GM12878 (cell line): ENCODE data around the gene SYCP3. TPM values are rescaled to one million over a fixed set of nuclear protein-coding genes. Genes with fewer than 3 reads are reported as not detected.

Source experiments
- ATAC-seq: fragments of 200-7000 bp; cut with Tn5 transposase; 3 replicates; pipeline ENCODE4 v1.9.1; 2020; ENCODE audit warnings: mild to moderate bottlenecking, moderate library complexity
- BruUV-seq: library from RNA; stranded (reverse); fragments of 400-500 nt; replicated peaks from 2 replicates; lab custom pipeline; 2021; lab: Mats Ljungman, UMichigan
- CTCF ChIA-PET: fragments of 300-600 bp; sonication (Branson Sonifier 250); formaldehyde crosslinking; extraction: SDS; loops from one replicate; lab custom pipeline; 2021; ENCODE audit warnings: inconsistent platforms; lab: Yijun Ruan, JAX
- POLR2A ChIA-PET: fragments of 350-600 bp; formaldehyde crosslinking; extraction: SDS; loops from one replicate; lab custom pipeline; 2021; ENCODE audit warnings: inconsistent platforms; lab: Charles Lee
- RAD21 ChIA-PET: fragments of 300-600 bp; sonication (Branson Sonifier 250); formaldehyde crosslinking; loops from one replicate; lab custom pipeline; 2023; ENCODE audit warnings: antibody characterized with exemption; ENCODE audit not compliant: unreplicated experiment; lab: Charles Lee
- SMC1A ChIA-PET: fragments of 300-600 bp; sonication (Branson Sonifier 250); formaldehyde crosslinking; loops from one replicate; lab custom pipeline; 2023; ENCODE audit not compliant: unreplicated experiment, uncharacterized antibody; lab: Charles Lee
- DNase-seq: peaks from one replicate; pipeline ENCODE4 v3.0.0-alpha.2; 2011; ENCODE audit warnings: low read depth, low spot score
- FAIRE-seq: peaks from 3 replicates; lab custom pipeline; 2011; peaks lifted over from hg19 to GRCh38; lab: Jason Lieb, UNC
- H2AFZ ChIP-seq: 2 replicates; pipeline ENCODE4 v1.6.0; 2011; ENCODE audit warnings: low read depth, low read length, control low read depth; ENCODE audit not compliant: control insufficient read depth
- H3K27ac ChIP-seq: 2 replicates; pipeline ENCODE4 v1.5.1; 2011; ENCODE audit warnings: control low read depth; ENCODE audit not compliant: control insufficient read depth, insufficient read depth
- H3K27me3 ChIP-seq, 2 experiments: replicated peaks in 1 of 2; 2 replicates each; pipeline versions ENCODE4 v1.6.0 to v1.6.1; 2011; ENCODE audit warnings: low read length in 1 of 2; ENCODE audit not compliant: control insufficient read depth in 2 of 2, insufficient read depth in 2 of 2
- H3K36me3 ChIP-seq, 2 experiments: 2 replicates each; pipeline ENCODE4 v1.5.1; 2011; ENCODE audit warnings: low read length in 1 of 2; ENCODE audit not compliant: control insufficient read depth in 2 of 2, insufficient read depth in 2 of 2
- H3K4me1 ChIP-seq: 2 replicates; pipeline ENCODE4 v1.6.1; 2011; ENCODE audit warnings: mild to moderate bottlenecking, low read length, moderate library complexity, mixed read lengths; ENCODE audit not compliant: control insufficient read depth, insufficient read depth
- H3K4me2 ChIP-seq: 2 replicates; pipeline ENCODE4 v1.6.0; 2011; ENCODE audit warnings: control low read depth; ENCODE audit not compliant: control insufficient read depth, insufficient read depth
- H3K4me3 ChIP-seq: fragments of 200-600 bp; sonication (generic); 2 replicates; pipeline ENCODE4 v1.5.1; 2016
- H3K79me2 ChIP-seq: 2 replicates; pipeline ENCODE4 v1.6.0; 2011; ENCODE audit warnings: low read length; ENCODE audit not compliant: control insufficient read depth, insufficient read depth
- H3K9ac ChIP-seq: 2 replicates; pipeline ENCODE4 v1.8.0; 2011; ENCODE audit warnings: low read length, control low read depth, mixed read lengths; ENCODE audit not compliant: control insufficient read depth, insufficient read depth
- H3K9me3 ChIP-seq: replicated peaks from 3 replicates; pipeline ENCODE4 v1.5.1; 2011; ENCODE audit warnings: mild to moderate bottlenecking, low read length; ENCODE audit not compliant: control insufficient read depth, insufficient read depth
- H4K20me1 ChIP-seq: 2 replicates; pipeline ENCODE4 v1.6.0; 2011; ENCODE audit not compliant: control insufficient read depth, insufficient read depth
- CBX3 ChIP-seq: fragments of 200-600 bp; sonication (generic); IDR thresholded peaks from 2 replicates; pipeline ENCODE4 v1.6.1; 2016; ENCODE audit warnings: low read depth, borderline replicate concordance
- FOS ChIP-seq: IDR thresholded peaks from 3 replicates; pipeline ENCODE4 v1.6.1; 2011; ENCODE audit warnings: borderline replicate concordance; ENCODE audit not compliant: insufficient read length; ENCODE audit errors: extremely low read depth
- FOXM1 ChIP-seq: IDR thresholded peaks from 2 replicates; pipeline ENCODE4 v1.6.1; 2012; ENCODE audit warnings: low read depth, mild to moderate bottlenecking, inconsistent platforms, low read length, moderate library complexity
- HDAC2 ChIP-seq: fragments of 200-600 bp; sonication (generic); IDR thresholded peaks from 2 replicates; pipeline ENCODE4 v1.6.1; 2017
- POLR2A ChIP-seq: IDR thresholded peaks from 2 replicates; pipeline ENCODE4 v1.6.1; 2011; ENCODE audit warnings: low read depth, mild to moderate bottlenecking, low read length
- RB1 ChIP-seq: fragments of 450-650 bp; formaldehyde crosslinking; IDR thresholded peaks from 2 replicates; pipeline ENCODE4 v1.6.1; 2017; ENCODE audit warnings: mild to moderate bottlenecking, borderline replicate concordance
- SMAD1 ChIP-seq: fragments of 450-650 bp; IDR thresholded peaks from 2 replicates; pipeline ENCODE4 v1.6.1; 2018; ENCODE audit warnings: mild to moderate bottlenecking, low read depth; ENCODE audit not compliant: partially characterized antibody
- WGBS: methylation state at CpG from one replicate; pipeline ENCODE4 v1.1.6; 2016; ENCODE audit warnings: low lambda C conversion rate; ENCODE audit not compliant: insufficient replicate concordance, insufficient coverage; ENCODE audit errors: missing lambda C conversion rate; 5-methylcytosine and 5-hydroxymethylcytosine counted together
- in situ Hi-C: fragments of 300-500 bp; cut with MboI; formaldehyde crosslinking; loops from 9 replicates; pipeline ENCODE4 v1.14.3; 2018; ENCODE audit warnings: mixed read lengths
- intact Hi-C: fragments of 100-400 bp; cut with micrococcal nuclease; formaldehyde crosslinking; loops from one replicate; pipeline ENCODE4 v1.14.2; 2022; ENCODE audit not compliant: unreplicated experiment
- polyA plus RNA-seq, 11 experiments: library from polyadenylated mRNA; depleted of rRNA in 4 of 11; unstranded in 6 of 11; stranded (reverse) in 5 of 11; fragments of >200 nt; fragmentation: Nextera tagmentation in 4 of 11; fragmentation: Illumina TruSeq in 1 of 11; extraction: Ambion mirVana in 4 of 11; extraction: Trizol in 1 of 11; gene quantifications; 1 replicate in 1 of 11; 2 replicates in 10 of 11; pipeline versions ENCODE4 v1.2.1 to v1.2.3, GENCODE V29; 2011 to 2016; ENCODE audit warnings: inconsistent platforms in 2 of 11, missing spikeins in 2 of 11, low read depth in 1 of 11
- total RNA-seq, 4 experiments: library from RNA; depleted of rRNA in 3 of 4; stranded (reverse); fragments of >200 nt in 3 of 4; fragmentation: Illumina TruSeq in 1 of 4; extraction: Trizol in 1 of 4; gene quantifications; 2 replicates each; pipeline versions ENCODE4 v1.2.1 to v1.2.3, GENCODE V29; 2013 to 2021
- TF ChIP-seq, protein P1 (sequence below): fragments of 450-650 bp; formaldehyde crosslinking; IDR thresholded peaks from 2 replicates; pipeline ENCODE4 v1.4.0; 2022; ENCODE audit warnings: mild to moderate bottlenecking, moderate library complexity
- TF ChIP-seq, protein P2 (sequence below): fragments of 450-650 bp; IDR thresholded peaks from 2 replicates; pipeline ENCODE4 v1.6.1; 2014; ENCODE audit warnings: mild to moderate bottlenecking
- TF ChIP-seq, protein P3 (sequence below): IDR thresholded peaks from 2 replicates; pipeline ENCODE4 v1.6.1; 2012; ENCODE audit warnings: improper control_type of control experiment, low read depth, low read length; ENCODE audit not compliant: insufficient replicate concordance
- TF ChIP-seq, protein P4 (sequence below): IDR thresholded peaks from 2 replicates; pipeline ENCODE4 v1.6.1; 2012; ENCODE audit warnings: low read depth, low read length, improper control_type of control experiment
- TF ChIP-seq, protein P5 (sequence below): fragments of 450-650 bp; IDR thresholded peaks from 2 replicates; pipeline ENCODE4 v1.6.1; 2017; ENCODE audit warnings: low read depth, mild to moderate bottlenecking, moderate library complexity

Gene SYCP3
- total and polyA plus RNA-seq, 10 of the 15 experiments (the other 5 are each of a cell fraction or from before 2014, with no cell fraction given) = 0.08 to 0.58 (median 0.21) TPM

DNA sequence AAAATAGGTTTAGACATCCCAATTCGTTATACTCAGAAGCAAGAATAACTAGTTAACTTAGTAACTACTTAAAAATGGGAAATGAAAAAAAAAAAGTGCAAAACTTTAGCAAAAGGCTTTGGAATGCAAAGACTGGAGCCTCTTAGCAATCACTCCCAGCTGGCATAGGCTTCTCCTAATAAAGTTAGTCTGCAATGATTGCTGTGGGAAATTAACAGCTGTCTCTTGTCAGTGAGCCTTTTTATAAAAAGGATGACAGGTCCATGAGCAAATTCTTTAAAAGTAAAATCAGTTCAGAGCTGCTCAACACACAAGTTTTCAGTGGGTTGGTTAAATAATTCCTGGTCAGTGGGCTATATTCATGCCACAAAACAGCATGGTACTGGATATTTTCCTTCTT is 7.4 kb upstream of the SYCP3 start:
- Histone ChIP-seq H4K20me1 (no peaks in the 10 kb centered on the region), H3K79me2 (no peaks in the 10 kb centered on the region), H2AFZ (no peak overlapping the region), H3K4me1 (peaks cover 17% of the 10 kb centered on the region), H3K4me3 (no peak overlapping the region), H3K36me3 (peaks cover 5 to 21% of the 10 kb centered on the region in 2 experiments), H3K4me2 (no peak overlapping the region), H3K27me3 (no peaks in the 10 kb centered on the region), H3K27ac (no peak overlapping the region), H3K9me3 (no peaks in the 10 kb centered on the region), H3K9ac (no peak overlapping the region)
- ATAC-seq (no peak), FAIRE-seq (no peak), DNase-seq (no peak)
- in situ Hi-C loops (no loop called here), intact Hi-C loops (no loop called here)
- POLR2A ChIA-PET = no interaction called here
- CTCF ChIA-PET = interaction anchor here (0.9 to 2.9 kb wide), 7 partner anchors 10 to 332 kb away, joined by 3 to 16 read pairs (median 4); partner anchors contain the start of gene GNPTAB
- BruUV-seq = TSS peak; percentile 42
- RAD21 ChIA-PET = interaction anchor here (1.2 kb wide), 1 partner anchor 94 kb away, joined by 3 read pairs; no protein-coding TSS in a partner anchor
- 96% methylated on average over 1 of the region's 1 CpG for WGBS
- SMC1A ChIA-PET = interaction anchor here (1.0 to 2.4 kb wide), 4 partner anchors 11 to 332 kb away, joined by 3 to 10 read pairs (median 4); no protein-coding TSS in a partner anchor
- TF ChIP-seq FOS (no peak), FOXM1 (no peak), RB1 (no peak), HDAC2 (no peak), SMAD1 (no peak), POLR2A (no peak), CBX3 (no peak)
- TF ChIP-seq, protein P1, sequence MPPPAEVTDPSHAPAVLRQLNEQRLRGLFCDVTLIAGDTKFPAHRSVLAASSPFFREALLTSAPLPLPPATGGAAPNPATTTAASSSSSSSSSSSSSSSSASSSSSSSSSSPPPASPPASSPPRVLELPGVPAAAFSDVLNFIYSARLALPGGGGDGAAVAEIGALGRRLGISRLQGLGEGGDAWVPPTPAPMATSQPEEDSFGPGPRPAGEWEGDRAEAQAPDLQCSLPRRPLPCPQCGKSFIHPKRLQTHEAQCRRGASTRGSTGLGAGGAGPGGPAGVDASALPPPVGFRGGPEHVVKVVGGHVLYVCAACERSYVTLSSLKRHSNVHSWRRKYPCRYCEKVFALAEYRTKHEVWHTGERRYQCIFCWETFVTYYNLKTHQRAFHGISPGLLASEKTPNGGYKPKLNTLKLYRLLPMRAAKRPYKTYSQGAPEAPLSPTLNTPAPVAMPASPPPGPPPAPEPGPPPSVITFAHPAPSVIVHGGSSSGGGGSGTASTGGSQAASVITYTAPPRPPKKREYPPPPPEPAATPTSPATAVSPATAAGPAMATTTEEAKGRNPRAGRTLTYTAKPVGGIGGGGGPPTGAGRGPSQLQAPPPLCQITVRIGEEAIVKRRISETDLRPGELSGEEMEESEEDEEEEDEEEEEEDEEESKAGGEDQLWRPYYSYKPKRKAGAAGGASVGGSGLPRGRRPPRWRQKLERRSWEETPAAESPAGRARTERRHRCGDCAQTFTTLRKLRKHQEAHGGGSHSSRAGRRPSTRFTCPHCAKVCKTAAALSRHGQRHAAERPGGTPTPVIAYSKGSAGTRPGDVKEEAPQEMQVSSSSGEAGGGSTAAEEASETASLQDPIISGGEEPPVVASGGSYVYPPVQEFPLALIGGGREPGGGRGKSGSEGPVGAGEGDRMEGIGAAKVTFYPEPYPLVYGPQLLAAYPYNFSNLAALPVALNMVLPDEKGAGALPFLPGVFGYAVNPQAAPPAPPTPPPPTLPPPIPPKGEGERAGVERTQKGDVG = no peak
- TF ChIP-seq, protein P2, sequence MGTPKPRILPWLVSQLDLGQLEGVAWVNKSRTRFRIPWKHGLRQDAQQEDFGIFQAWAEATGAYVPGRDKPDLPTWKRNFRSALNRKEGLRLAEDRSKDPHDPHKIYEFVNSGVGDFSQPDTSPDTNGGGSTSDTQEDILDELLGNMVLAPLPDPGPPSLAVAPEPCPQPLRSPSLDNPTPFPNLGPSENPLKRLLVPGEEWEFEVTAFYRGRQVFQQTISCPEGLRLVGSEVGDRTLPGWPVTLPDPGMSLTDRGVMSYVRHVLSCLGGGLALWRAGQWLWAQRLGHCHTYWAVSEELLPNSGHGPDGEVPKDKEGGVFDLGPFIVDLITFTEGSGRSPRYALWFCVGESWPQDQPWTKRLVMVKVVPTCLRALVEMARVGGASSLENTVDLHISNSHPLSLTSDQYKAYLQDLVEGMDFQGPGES = no peak
- TF ChIP-seq, protein P3, sequence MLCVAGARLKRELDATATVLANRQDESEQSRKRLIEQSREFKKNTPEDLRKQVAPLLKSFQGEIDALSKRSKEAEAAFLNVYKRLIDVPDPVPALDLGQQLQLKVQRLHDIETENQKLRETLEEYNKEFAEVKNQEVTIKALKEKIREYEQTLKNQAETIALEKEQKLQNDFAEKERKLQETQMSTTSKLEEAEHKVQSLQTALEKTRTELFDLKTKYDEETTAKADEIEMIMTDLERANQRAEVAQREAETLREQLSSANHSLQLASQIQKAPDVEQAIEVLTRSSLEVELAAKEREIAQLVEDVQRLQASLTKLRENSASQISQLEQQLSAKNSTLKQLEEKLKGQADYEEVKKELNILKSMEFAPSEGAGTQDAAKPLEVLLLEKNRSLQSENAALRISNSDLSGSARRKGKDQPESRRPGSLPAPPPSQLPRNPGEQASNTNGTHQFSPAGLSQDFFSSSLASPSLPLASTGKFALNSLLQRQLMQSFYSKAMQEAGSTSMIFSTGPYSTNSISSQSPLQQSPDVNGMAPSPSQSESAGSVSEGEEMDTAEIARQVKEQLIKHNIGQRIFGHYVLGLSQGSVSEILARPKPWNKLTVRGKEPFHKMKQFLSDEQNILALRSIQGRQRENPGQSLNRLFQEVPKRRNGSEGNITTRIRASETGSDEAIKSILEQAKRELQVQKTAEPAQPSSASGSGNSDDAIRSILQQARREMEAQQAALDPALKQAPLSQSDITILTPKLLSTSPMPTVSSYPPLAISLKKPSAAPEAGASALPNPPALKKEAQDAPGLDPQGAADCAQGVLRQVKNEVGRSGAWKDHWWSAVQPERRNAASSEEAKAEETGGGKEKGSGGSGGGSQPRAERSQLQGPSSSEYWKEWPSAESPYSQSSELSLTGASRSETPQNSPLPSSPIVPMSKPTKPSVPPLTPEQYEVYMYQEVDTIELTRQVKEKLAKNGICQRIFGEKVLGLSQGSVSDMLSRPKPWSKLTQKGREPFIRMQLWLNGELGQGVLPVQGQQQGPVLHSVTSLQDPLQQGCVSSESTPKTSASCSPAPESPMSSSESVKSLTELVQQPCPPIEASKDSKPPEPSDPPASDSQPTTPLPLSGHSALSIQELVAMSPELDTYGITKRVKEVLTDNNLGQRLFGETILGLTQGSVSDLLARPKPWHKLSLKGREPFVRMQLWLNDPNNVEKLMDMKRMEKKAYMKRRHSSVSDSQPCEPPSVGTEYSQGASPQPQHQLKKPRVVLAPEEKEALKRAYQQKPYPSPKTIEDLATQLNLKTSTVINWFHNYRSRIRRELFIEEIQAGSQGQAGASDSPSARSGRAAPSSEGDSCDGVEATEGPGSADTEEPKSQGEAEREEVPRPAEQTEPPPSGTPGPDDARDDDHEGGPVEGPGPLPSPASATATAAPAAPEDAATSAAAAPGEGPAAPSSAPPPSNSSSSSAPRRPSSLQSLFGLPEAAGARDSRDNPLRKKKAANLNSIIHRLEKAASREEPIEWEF = no peak
- TF ChIP-seq, protein P4, sequence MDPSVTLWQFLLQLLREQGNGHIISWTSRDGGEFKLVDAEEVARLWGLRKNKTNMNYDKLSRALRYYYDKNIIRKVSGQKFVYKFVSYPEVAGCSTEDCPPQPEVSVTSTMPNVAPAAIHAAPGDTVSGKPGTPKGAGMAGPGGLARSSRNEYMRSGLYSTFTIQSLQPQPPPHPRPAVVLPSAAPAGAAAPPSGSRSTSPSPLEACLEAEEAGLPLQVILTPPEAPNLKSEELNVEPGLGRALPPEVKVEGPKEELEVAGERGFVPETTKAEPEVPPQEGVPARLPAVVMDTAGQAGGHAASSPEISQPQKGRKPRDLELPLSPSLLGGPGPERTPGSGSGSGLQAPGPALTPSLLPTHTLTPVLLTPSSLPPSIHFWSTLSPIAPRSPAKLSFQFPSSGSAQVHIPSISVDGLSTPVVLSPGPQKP = no peak
- TF ChIP-seq, protein P5, sequence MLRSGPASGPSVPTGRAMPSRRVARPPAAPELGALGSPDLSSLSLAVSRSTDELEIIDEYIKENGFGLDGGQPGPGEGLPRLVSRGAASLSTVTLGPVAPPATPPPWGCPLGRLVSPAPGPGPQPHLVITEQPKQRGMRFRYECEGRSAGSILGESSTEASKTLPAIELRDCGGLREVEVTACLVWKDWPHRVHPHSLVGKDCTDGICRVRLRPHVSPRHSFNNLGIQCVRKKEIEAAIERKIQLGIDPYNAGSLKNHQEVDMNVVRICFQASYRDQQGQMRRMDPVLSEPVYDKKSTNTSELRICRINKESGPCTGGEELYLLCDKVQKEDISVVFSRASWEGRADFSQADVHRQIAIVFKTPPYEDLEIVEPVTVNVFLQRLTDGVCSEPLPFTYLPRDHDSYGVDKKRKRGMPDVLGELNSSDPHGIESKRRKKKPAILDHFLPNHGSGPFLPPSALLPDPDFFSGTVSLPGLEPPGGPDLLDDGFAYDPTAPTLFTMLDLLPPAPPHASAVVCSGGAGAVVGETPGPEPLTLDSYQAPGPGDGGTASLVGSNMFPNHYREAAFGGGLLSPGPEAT = no peak
